GM18517 (cell line): Measurements from ENCODE around the gene ZNF836.
A peak's percentile ranks its signal among the peaks of the same experiment; 100 is the strongest.

Experiments
- ATAC-seq: cut with Tn5 transposase; IDR thresholded peaks from one replicate; pipeline ENCODE4 v1.9.1; 2021; ENCODE audit warnings: mild to moderate bottlenecking, moderate library complexity; ENCODE audit not compliant: unreplicated experiment

ZNF836 gene

GRCh38 chr19:52188822-52189734 lies 17.7 kb upstream of the ZNF836 start:
- peak; percentile 8 for ATAC-seq

GRCh38 chr19:52187407-52187806 lies 16.0 kb upstream of the ZNF836 start:
- no peak for ATAC-seq

GRCh38 chr19:52176574-52176973 lies 5.2 kb upstream of the ZNF836 start:
- ATAC-seq = no peak

- no peak for ATAC-seq
These were observed 926 bp upstream of the ZNF836 start for GRCh38 chr19:52172347-52172746.

GRCh38 chr19:52170863-52171320 lies 529 bp downstream of the ZNF836 start:
- ATAC-seq = no peak

GRCh38 chr19:52170304-52170703 lies 1.1 kb downstream of the ZNF836 start:
- no peak for ATAC-seq

GRCh38 chr19:52155596-52156359 lies 15.6 kb downstream of the ZNF836 start:
- ATAC-seq = no peak

GRCh38 chr19:52148256-52148655 lies 23.2 kb downstream of the ZNF836 start:
- ATAC-seq = no peak

- ATAC-seq = no peak
These were observed 29.3 kb downstream of the ZNF836 start for GRCh38 chr19:52142001-52142595.

- ATAC-seq = no peak
These were observed 30.2 kb downstream of the ZNF836 start for GRCh38 chr19:52141203-52141602.

- peak; percentile 83 for ATAC-seq
These were observed 31.2 kb downstream of the ZNF836 start for GRCh38 chr19:52140032-52140710.

GRCh38 chr19:52139252-52140031 lies 32.0 kb downstream of the ZNF836 start, which contains the start of gene ZNF616:
TSS of gene ZNF616 (minus strand) at chr19:52139938. CDS start at chr19:52130512, 9,426 bp downstream.
- ATAC-seq = peak; percentile 36

GRCh38 chr19:52138983-52139251 lies 32.5 kb downstream of the ZNF836 start:
- no peak for ATAC-seq

GRCh38 chr19:52138278-52138982 lies 33.0 kb downstream of the ZNF836 start:
- no peak for ATAC-seq

GRCh38 chr19:52120286-52120685 lies 51.1 kb downstream of the ZNF836 start:
- no peak for ATAC-seq

- no peak for ATAC-seq
These were observed 55.8 kb downstream of the ZNF836 start for GRCh38 chr19:52115526-52116053.

GRCh38 chr19:52114691-52115090 lies 56.7 kb downstream of the ZNF836 start:
- no peak for ATAC-seq

GRCh38 chr19:52112624-52113023 lies 58.8 kb downstream of the ZNF836 start:
- no peak for ATAC-seq

- no peak for ATAC-seq
These were observed 60.6 kb downstream of the ZNF836 start for GRCh38 chr19:52110780-52111179.
